ENCODE data around the gene NUP85. TPM values are rescaled to one million over a fixed set of nuclear protein-coding genes. Genes with fewer than 3 reads are reported as not detected.
"Not testable (repeated sequence)": the region's sequence is repeated elsewhere in the genome, so short reads cannot be mapped to it uniquely, and the experiment has no call there.

The NUP85 gene
- total RNA-seq, 1 donor from 2014 or later: 83.9 TPM

GRCh38 chr17:75199886-75200618, 5.4 kb upstream of the NUP85 start:
- H3K9me3 Mint-ChIP-seq (ENCODE audit: unreplicated experiment): no peaks in the 10 kb centered on the region
- DNase-seq (ENCODE audit: low spot score): no peak
- peaks cover 5% of the 10 kb centered on the region for H3K27me3 Mint-ChIP-seq (ENCODE audit: unreplicated experiment)
- no peaks in the 10 kb centered on the region for H3K4me1 Mint-ChIP-seq (ENCODE audit: unreplicated experiment)
- TF ChIP-seq CTCF (IDR thresholded peaks at IDR 0.05; ENCODE audit: unreplicated experiment): no peak
- H3K36me3 Mint-ChIP-seq (ENCODE audit: low read depth, unreplicated experiment): no peaks in the 10 kb centered on the region
- H3K4me3 Mint-ChIP-seq (ENCODE audit: unreplicated experiment): no peak overlapping the region
- no peak overlapping the region for H3K27ac Mint-ChIP-seq (ENCODE audit: unreplicated experiment)

DNA sequence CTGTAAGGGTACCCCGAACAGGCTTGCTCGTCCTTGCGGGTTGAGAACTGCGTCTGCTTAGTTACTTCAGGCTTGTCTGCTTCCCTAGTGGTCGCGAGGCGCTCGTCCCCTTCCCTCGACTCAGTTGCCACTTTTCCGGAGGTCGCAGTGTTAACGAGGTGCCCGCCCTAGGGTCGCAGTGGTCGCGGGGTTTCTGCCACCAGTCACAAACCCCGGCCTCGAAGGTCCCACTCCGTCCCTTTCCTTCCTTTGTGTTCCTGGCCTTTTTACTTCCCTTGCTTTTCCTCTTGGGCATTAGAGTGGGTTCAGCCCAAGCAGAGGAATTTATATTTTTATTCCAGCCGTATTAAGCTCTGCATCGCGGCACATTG, 299 bp downstream of the NUP85 start:
- Mint-ChIP-seq H3K4me1 (ENCODE audit: unreplicated experiment) (peaks cover 12% of the 10 kb centered on the region), H3K27me3 (ENCODE audit: unreplicated experiment) (peaks cover 5% of the 10 kb centered on the region), H3K9me3 (ENCODE audit: unreplicated experiment) (no peaks in the 10 kb centered on the region), H3K36me3 (ENCODE audit: low read depth, unreplicated experiment) (peaks cover 16% of the 10 kb centered on the region), H3K4me3 (ENCODE audit: unreplicated experiment) (peak overlapping the region; percentile 98), H3K27ac (ENCODE audit: unreplicated experiment) (peak overlapping the region; percentile 95)
- no peak for TF ChIP-seq CTCF (IDR thresholded peaks at IDR 0.05; ENCODE audit: unreplicated experiment)
- no peak for DNase-seq (ENCODE audit: low spot score)

- Mint-ChIP-seq H3K4me3 (ENCODE audit: unreplicated experiment) (peak overlapping the region; percentile 69), H3K27ac (ENCODE audit: unreplicated experiment) (peak overlapping the region; percentile 64), H3K36me3 (ENCODE audit: low read depth, unreplicated experiment) (peaks cover 16% of the 10 kb centered on the region), H3K4me1 (ENCODE audit: unreplicated experiment) (peaks cover 12% of the 10 kb centered on the region)
- not testable (repeated sequence) for H3K9me3 Mint-ChIP-seq (ENCODE audit: unreplicated experiment); H3K27me3 Mint-ChIP-seq (ENCODE audit: unreplicated experiment); DNase-seq (ENCODE audit: low spot score)
Observed at GRCh38 chr17:75207050-75207407, 1.6 kb downstream of the NUP85 start.

- H3K9me3 Mint-ChIP-seq (ENCODE audit: unreplicated experiment): no peaks in the 10 kb centered on the region
- peaks cover 12% of the 10 kb centered on the region for H3K4me1 Mint-ChIP-seq (ENCODE audit: unreplicated experiment)
- no peak for DNase-seq (ENCODE audit: low spot score)
- H3K27me3 Mint-ChIP-seq (ENCODE audit: unreplicated experiment): peaks cover 5% of the 10 kb centered on the region
- no peak overlapping the region for H3K27ac Mint-ChIP-seq (ENCODE audit: unreplicated experiment)
- no peak for TF ChIP-seq CTCF (IDR thresholded peaks at IDR 0.05; ENCODE audit: unreplicated experiment)
- H3K4me3 Mint-ChIP-seq (ENCODE audit: unreplicated experiment): no peak overlapping the region
- peaks cover 16% of the 10 kb centered on the region for H3K36me3 Mint-ChIP-seq (ENCODE audit: low read depth, unreplicated experiment)
Observed at GRCh38 chr17:75207760-75208159, 2.3 kb downstream of the NUP85 start.

- Mint-ChIP-seq H3K4me1 (ENCODE audit: unreplicated experiment) (peaks cover 12% of the 10 kb centered on the region), H3K36me3 (ENCODE audit: low read depth, unreplicated experiment) (peaks cover 16% of the 10 kb centered on the region), H3K4me3 (ENCODE audit: unreplicated experiment) (peak overlapping the region; percentile 21), H3K27me3 (ENCODE audit: unreplicated experiment) (peaks cover 5% of the 10 kb centered on the region), H3K9me3 (ENCODE audit: unreplicated experiment) (no peaks in the 10 kb centered on the region), H3K27ac (ENCODE audit: unreplicated experiment) (no peak overlapping the region)
- TF ChIP-seq CTCF (IDR thresholded peaks at IDR 0.05; ENCODE audit: unreplicated experiment): no peak
- no peak for DNase-seq (ENCODE audit: low spot score)
Observed at GRCh38 chr17:75208161-75208560, 2.7 kb downstream of the NUP85 start.

Data from endothelial cell (in vitro differentiated cells).